ENCODE data around the gene HRAS.
A peak's percentile ranks its signal among the peaks of the same experiment; 100 is the strongest.

The HRAS gene

DNA sequence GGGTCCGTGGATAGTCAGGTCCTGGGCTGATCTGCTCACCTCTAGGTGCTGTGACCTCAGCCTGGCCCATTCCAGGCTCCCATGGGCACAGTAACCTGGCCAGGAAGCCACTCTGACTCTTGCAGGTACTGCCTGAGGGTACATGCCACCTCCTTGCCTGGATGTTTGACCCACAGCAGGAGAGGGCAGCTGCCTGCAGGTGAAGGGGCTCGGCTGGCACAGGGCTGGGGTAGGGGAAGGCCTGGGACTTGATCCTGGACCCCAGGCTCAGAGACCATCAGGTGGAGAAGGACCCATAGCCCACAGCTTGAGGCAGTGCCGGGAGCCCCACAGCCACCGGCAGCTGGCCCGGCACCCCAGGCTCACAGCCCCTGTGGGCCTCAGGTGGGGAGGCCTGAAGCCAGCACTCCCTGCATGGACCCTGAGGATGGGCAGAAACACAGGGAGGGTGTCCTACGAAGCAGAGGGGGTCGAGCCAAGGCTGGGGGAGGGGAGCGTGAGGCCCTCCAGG is 4.7 kb upstream of the HRAS start:
- TF ChIP-seq, protein P1, sequence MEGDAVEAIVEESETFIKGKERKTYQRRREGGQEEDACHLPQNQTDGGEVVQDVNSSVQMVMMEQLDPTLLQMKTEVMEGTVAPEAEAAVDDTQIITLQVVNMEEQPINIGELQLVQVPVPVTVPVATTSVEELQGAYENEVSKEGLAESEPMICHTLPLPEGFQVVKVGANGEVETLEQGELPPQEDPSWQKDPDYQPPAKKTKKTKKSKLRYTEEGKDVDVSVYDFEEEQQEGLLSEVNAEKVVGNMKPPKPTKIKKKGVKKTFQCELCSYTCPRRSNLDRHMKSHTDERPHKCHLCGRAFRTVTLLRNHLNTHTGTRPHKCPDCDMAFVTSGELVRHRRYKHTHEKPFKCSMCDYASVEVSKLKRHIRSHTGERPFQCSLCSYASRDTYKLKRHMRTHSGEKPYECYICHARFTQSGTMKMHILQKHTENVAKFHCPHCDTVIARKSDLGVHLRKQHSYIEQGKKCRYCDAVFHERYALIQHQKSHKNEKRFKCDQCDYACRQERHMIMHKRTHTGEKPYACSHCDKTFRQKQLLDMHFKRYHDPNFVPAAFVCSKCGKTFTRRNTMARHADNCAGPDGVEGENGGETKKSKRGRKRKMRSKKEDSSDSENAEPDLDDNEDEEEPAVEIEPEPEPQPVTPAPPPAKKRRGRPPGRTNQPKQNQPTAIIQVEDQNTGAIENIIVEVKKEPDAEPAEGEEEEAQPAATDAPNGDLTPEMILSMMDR (IDR thresholded peaks at IDR 0.05; ENCODE audit: low read depth, low read length) = no peak

DNA sequence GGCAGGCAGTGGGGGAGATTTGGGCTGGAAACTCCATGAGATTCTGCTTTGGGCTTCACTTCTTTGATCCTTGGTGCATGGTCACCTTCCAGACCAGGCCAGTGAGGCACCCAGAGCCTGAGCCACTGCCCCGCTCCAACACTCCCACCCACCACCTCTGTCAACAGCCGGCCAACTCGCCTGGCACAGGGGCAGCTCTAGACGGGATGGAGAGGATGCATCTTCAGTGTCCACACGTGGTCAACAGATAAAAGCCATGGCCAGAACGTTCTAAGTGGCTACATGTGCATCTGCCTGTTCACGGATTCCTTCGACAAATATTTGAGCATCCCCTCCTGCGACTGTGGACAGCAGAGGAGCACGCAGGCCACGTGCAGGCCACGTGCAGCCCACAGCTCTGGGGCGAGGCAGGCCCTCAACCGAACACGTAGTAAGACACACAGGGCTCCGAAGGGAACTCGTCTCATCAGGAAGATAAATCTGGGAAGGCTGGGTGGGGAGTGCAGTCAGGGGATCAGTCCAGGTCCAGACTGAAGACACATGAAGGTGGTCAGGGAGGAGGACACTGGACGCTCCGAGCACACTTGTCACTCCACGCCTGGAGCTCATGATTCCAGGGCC is 3.2 kb upstream of the HRAS start:
- no peak overlapping the region for H3K4me3 ChIP-seq (ENCODE audit: low read depth, low read length)
- TF ChIP-seq, protein P1 (IDR thresholded peaks at IDR 0.05; ENCODE audit: low read depth, low read length) = no peak

More for the DNA sequence above, 4.7 kb upstream of the HRAS start:
- H3K4me3 ChIP-seq (ENCODE audit: low read depth, low read length) = no peak overlapping the region

DNA sequence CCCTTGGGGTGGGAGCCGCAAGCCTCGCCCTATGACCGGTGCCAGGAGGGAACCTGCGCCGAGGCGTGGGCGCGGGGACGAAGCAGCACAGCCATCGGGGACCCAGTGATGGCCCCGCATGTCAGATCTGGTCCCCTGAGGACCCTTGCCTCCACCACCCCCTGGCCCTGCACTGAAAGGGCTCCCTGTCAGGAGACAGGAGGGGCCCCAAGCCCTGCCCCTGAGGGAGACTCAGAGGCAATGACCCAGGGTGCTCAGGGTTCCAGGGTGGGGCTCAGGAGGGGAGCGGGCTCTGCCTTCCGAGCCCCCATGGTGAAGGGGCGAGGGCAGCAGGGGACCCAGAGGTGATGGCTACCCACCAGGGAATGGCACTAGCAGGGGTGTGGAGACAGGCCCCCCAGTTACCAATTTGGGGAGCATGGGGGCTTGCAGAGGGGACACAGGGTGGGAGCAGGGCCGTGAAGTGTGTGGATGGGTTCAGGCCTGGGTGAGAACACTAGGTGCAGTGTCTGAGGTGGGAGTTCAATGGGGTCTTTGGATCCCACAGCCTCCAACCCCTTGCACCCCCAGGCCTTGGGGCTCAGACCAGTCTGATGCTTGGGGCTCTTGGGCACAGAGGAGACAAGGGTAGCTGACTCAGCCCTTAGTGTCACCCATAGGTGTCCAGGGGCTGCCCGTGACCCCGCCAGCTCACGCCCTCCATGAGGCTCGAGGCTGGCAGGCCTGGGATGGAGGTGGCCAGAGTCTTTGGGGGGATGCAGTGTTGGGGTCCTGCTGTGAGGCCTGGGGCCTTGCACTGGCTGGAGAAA is 2.5 kb upstream of the HRAS start:
- TF ChIP-seq, protein P1 (IDR thresholded peaks at IDR 0.05; ENCODE audit: low read depth, low read length) = no peak
- H3K4me3 ChIP-seq (ENCODE audit: low read depth, low read length) = peak overlapping the region; percentile 60

DNA sequence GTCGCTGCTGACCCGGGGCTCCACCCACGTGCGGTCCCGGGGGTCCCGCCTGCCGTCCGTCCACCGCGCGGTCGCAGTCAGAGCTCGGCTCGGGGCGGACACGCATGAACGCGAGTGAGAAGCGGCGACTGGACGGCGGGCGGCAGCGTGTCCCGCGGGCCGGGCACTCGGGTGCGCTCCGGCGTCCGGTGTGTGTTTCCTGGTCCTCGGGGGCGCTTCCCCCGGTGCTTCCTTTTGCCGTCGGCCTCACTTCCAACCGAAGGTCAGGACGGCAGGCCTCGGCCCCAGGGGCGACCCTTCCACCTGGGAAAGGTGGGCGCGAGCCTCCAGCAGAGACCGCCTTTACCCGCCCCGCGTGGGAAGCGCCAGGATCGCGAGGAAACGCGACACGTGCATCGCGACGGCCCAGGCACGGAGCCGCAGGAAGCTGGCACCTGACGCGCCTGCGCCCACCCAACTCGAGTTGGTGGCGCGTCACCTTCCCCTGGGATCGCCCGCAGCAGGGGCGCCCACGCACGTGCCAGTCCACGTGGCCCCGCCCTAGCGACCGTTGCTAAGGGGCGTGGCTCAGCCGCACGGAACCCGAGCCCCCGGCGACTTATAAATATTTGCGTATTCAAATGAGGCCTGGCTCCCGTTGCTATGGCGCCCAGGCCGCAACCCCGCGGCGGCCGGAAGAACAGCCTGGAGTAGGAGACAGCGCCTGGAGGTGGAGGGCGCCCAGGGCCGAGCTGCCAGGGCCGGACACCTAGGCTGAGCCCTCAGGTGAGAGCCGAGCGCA is 1.7 kb upstream of the HRAS start, which contains the start of gene LRRC56:
LRRC56 (plus strand) TSS at position 687 of the 781 bp plus-strand sequence. CDS start 3,158 bp downstream, outside the sequence.
- TF ChIP-seq, protein P1 (IDR thresholded peaks at IDR 0.05; ENCODE audit: low read depth, low read length) = no peak
- peak within 1 kb of the TSS; percentile 60 for H3K4me3 ChIP-seq (ENCODE audit: low read depth, low read length)

DNA sequence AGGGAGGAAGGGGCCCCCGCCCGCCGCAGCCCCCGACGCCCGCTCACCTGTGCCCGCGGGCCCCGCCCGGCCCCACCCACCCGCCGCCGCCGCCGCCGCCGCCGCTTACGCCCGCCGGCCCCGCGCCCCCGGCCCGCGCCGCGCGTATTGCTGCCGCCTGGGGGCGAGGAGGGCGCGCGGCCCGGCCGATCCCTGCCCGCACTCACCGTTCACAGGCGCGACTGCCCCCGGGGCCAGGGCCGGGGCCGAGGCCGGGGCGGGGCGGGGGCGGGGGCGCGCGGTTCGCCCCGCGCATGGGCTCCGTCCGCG is 212 bp downstream of the HRAS start:
- peak overlapping the region; percentile 86 for H3K4me3 ChIP-seq (ENCODE audit: low read depth, low read length)
- TF ChIP-seq, protein P1 (IDR thresholded peaks at IDR 0.05; ENCODE audit: low read depth, low read length) = no peak

DNA sequence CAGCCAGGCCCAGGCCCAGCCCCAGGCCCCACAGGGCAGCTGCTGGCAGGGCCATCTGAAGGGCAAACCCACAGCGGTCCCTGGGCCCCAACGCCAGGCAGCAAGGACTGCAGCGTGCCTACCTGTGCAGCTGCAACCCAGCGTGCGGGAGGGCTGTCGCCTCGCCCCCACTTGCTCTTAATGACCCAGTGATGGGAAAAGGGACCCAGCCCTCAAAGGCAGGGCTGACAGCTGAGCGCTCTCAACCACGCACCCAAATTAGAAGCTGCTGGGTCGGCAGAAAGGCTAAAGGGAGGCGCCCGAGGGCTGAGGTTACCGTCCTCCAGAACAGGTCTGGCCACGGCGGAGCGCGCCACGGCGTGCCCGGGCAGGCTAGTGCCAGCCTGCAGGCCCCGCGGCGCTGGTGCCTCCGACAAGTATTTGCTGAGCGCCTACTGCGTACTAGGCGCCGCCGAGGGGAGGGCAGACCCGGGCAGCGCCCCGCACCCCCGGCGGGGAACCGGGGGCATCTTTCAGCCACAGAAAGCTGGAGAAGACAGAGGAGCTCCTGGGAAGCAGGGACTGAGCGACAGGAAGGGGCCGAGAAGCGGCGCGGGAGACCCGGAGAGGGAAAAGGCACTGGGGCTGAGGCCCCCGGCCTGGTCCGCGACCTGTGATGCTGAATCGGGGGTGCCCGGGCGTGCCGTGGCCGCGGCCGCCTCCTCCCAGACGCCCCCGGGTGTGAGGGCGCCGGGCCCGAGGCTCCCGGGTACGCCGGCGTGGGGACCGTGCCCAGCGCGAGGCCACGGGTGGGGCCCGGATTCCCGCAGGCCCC is 773 bp downstream of the HRAS start:
- TF ChIP-seq, protein P1 (IDR thresholded peaks at IDR 0.05; ENCODE audit: low read depth, low read length) = no peak
- peak overlapping the region; percentile 86 for H3K4me3 ChIP-seq (ENCODE audit: low read depth, low read length)

Data from WI38 (cell line).